WI38 (cell line): Measurements from ENCODE around the gene TESK1.
"Not testable (repeated sequence)": the region's sequence is repeated elsewhere in the genome, so short reads cannot be mapped to it uniquely, and the experiment has no call there.

Source experiments
- H3K4me3 ChIP-seq: 2 replicates; pipeline ENCODE4 v1.5.1; 2011; ENCODE audit warnings: low read depth, mild to moderate bottlenecking, control low read depth, low read length
- CTCF ChIP-seq: IDR thresholded peaks from 2 replicates; pipeline ENCODE4 v1.5.1; 2012; ENCODE audit warnings: low read depth, mild to moderate bottlenecking, control low read depth, low read length

Gene TESK1

GRCh38 chr9:35568196-35568595 is 36.9 kb upstream of the TESK1 start:
- TF ChIP-seq CTCF = no peak
- H3K4me3 ChIP-seq = no peak overlapping the region

- TF ChIP-seq CTCF = no peak
- no peak overlapping the region for H3K4me3 ChIP-seq
Observed at GRCh38 chr9:35569206-35569605, 35.9 kb upstream of the TESK1 start.

- H3K4me3 ChIP-seq = no peak overlapping the region
- no peak for TF ChIP-seq CTCF
Observed at GRCh38 chr9:35570709-35571504, 34.2 kb upstream of the TESK1 start.

GRCh38 chr9:35574578-35575122 is 30.4 kb upstream of the TESK1 start:
- no peak overlapping the region for H3K4me3 ChIP-seq
- no peak for TF ChIP-seq CTCF

GRCh38 chr9:35575478-35575877 is 29.6 kb upstream of the TESK1 start:
- no peak for TF ChIP-seq CTCF
- H3K4me3 ChIP-seq = no peak overlapping the region

- no peak for TF ChIP-seq CTCF
Observed at GRCh38 chr9:35577486-35577885, 27.6 kb upstream of the TESK1 start.

GRCh38 chr9:35579130-35579529 is 25.9 kb upstream of the TESK1 start:
- TF ChIP-seq CTCF = no peak
- H3K4me3 ChIP-seq = no peak overlapping the region

More at GRCh38 chr9:35577486-35577885, 27.6 kb upstream of the TESK1 start:
- H3K4me3 ChIP-seq = no peak overlapping the region

- not testable (repeated sequence) for H3K4me3 ChIP-seq
Observed at GRCh38 chr9:35579659-35580227, 25.3 kb upstream of the TESK1 start.

GRCh38 chr9:35583521-35583920 is 21.5 kb upstream of the TESK1 start:
- not testable (repeated sequence) for H3K4me3 ChIP-seq

- H3K4me3 ChIP-seq = not testable (repeated sequence)
Observed at GRCh38 chr9:35584681-35585080, 20.4 kb upstream of the TESK1 start.

- not testable (repeated sequence) for H3K4me3 ChIP-seq
Observed at GRCh38 chr9:35588506-35588905, 16.6 kb upstream of the TESK1 start.
